ENCODE results near the gene NAB2.
A peak's percentile ranks its signal among the peaks of the same experiment; 100 is the strongest.
"Not testable (repeated sequence)": the region's sequence is repeated elsewhere in the genome, so short reads cannot be mapped to it uniquely, and the experiment has no call there.

The NAB2 gene

GRCh38 chr12:57088354-57089270 lies at the start of gene NAB2:
Gene NAB2, plus strand, starts transcription at chr12:57089114. Its CDS starts 158 bp downstream, at chr12:57089272.
- DNase-seq (ENCODE audit: low read depth in 2 of 3, low spot score in 2 of 3): peak; percentile 63 to 85 (median 74)

- DNase-seq (ENCODE audit: low read depth in 2 of 3, low spot score in 2 of 3): no peak
Measured at GRCh38 chr12:57040211-57040610, 48.7 kb upstream of the NAB2 start.

GRCh38 chr12:57040750-57041149 lies 48.2 kb upstream of the NAB2 start:
- no peak for DNase-seq (ENCODE audit: low read depth in 2 of 3, low spot score in 2 of 3)

- no peak for DNase-seq (ENCODE audit: low read depth in 2 of 3, low spot score in 2 of 3)
Measured at GRCh38 chr12:57042695-57043094, 46.2 kb upstream of the NAB2 start.

- no peak for DNase-seq (ENCODE audit: low read depth in 2 of 3, low spot score in 2 of 3)
Measured at GRCh38 chr12:57044468-57044867, 44.4 kb upstream of the NAB2 start.

GRCh38 chr12:57044889-57045288 lies 44.0 kb upstream of the NAB2 start:
- DNase-seq (ENCODE audit: low read depth in 2 of 3, low spot score in 2 of 3): no peak

- no peak for DNase-seq (ENCODE audit: low read depth in 2 of 3, low spot score in 2 of 3)
Measured at GRCh38 chr12:57046086-57046791, 42.7 kb upstream of the NAB2 start.

- peak; percentile 26 to 40 (median 31) for DNase-seq (ENCODE audit: low read depth in 2 of 3, low spot score in 2 of 3)
Measured at GRCh38 chr12:57046947-57047890, 41.7 kb upstream of the NAB2 start.

- DNase-seq (ENCODE audit: low read depth in 2 of 3, low spot score in 2 of 3): no peak
Measured at GRCh38 chr12:57047981-57048380, 40.9 kb upstream of the NAB2 start.

GRCh38 chr12:57048423-57049118 lies 40.3 kb upstream of the NAB2 start:
- DNase-seq (ENCODE audit: low read depth in 2 of 3, low spot score in 2 of 3): no peak

- DNase-seq (ENCODE audit: low read depth in 2 of 3, low spot score in 2 of 3): no peak
Measured at GRCh38 chr12:57049119-57049446, 39.8 kb upstream of the NAB2 start.

- DNase-seq (ENCODE audit: low read depth in 2 of 3, low spot score in 2 of 3): no peak
Measured at GRCh38 chr12:57049890-57050289, 39.0 kb upstream of the NAB2 start, which contains the start of gene MYO1A. Gene MYO1A, minus strand, starts transcription at chr12:57050129. Its CDS starts 1,806 bp downstream, at chr12:57048323.

GRCh38 chr12:57051011-57051410 lies 37.9 kb upstream of the NAB2 start:
- no peak for DNase-seq (ENCODE audit: low read depth in 2 of 3, low spot score in 2 of 3)

GRCh38 chr12:57053146-57053545 lies 35.8 kb upstream of the NAB2 start:
- not testable (repeated sequence) for DNase-seq (ENCODE audit: low read depth in 2 of 3, low spot score in 2 of 3)

- not testable (repeated sequence) for DNase-seq (ENCODE audit: low read depth in 2 of 3, low spot score in 2 of 3)
Measured at GRCh38 chr12:57053901-57054300, 35.0 kb upstream of the NAB2 start.

GRCh38 chr12:57055824-57056223 lies 33.1 kb upstream of the NAB2 start:
- no peak for DNase-seq (ENCODE audit: low read depth in 2 of 3, low spot score in 2 of 3)

GRCh38 chr12:57057067-57057751 lies 31.7 kb upstream of the NAB2 start:
- no peak for DNase-seq (ENCODE audit: low read depth in 2 of 3, low spot score in 2 of 3)

- no peak for DNase-seq (ENCODE audit: low read depth in 2 of 3, low spot score in 2 of 3)
Measured at GRCh38 chr12:57058454-57058853, 30.5 kb upstream of the NAB2 start.

GRCh38 chr12:57063991-57064685 lies 24.8 kb upstream of the NAB2 start:
- no peak for DNase-seq (ENCODE audit: low read depth in 2 of 3, low spot score in 2 of 3)
